Mesothelial cell of epicardium (in vitro differentiated cells): Measurements from ENCODE around the gene DNAJC24. TPM values are rescaled to one million over a fixed set of nuclear protein-coding genes. Genes with fewer than 3 reads are reported as not detected.
"Not testable (repeated sequence)": the region's sequence is repeated elsewhere in the genome, so short reads cannot be mapped to it uniquely, and the experiment has no call there.

Experiments used
- DNase-seq, 2 experiments: peaks; one replicate each; pipeline ENCODE4 v3.0.0; 2021; ENCODE audit warnings: low spot score in 2 of 2; ENCODE audit not compliant: unreplicated experiment in 2 of 2
- H3K27ac Mint-ChIP-seq: 2 replicates; pipeline ENCODE4 v1.8.0; 2021; ENCODE audit warnings: mixed read lengths
- H3K27me3 Mint-ChIP-seq: 2 replicates; pipeline ENCODE4 v1.8.0; 2021; ENCODE audit warnings: low read depth, mixed read lengths
- H3K36me3 Mint-ChIP-seq: 2 replicates; pipeline ENCODE4 v1.8.0; 2021; ENCODE audit warnings: mixed read lengths
- H3K4me1 Mint-ChIP-seq: 2 replicates; pipeline ENCODE4 v1.8.0; 2021; ENCODE audit warnings: mixed read lengths
- H3K4me3 Mint-ChIP-seq: 2 replicates; pipeline ENCODE4 v1.8.0; 2021; ENCODE audit warnings: mild to moderate bottlenecking, moderate library complexity, mixed read lengths
- H3K9me3 Mint-ChIP-seq: 2 replicates; pipeline ENCODE4 v1.8.0; 2021; ENCODE audit warnings: mixed read lengths
- CTCF ChIP-seq: fragments of 200-600 bp; sonication (generic); IDR thresholded peaks from one replicate; pipeline ENCODE4 v1.5.0; 2021; ENCODE audit warnings: antibody characterized with exemption; ENCODE audit not compliant: unreplicated experiment
- total RNA-seq: library from RNA; stranded (reverse); gene quantifications from 3 replicates; pipeline ENCODE4 v1.2.1, GENCODE V29; 2021

The DNAJC24 gene
- 21.6 to 24.4 TPM (median 23.1 TPM) in 3 replicates for total RNA-seq

GRCh38 chr11:31369348-31370329 lies at the start of gene DNAJC24, which contains the start of gene DCDC1:
DNAJC24 (plus strand) TSS chr11:31369860; CDS start chr11:31370749, 889 bp downstream.
DCDC1 (minus strand) TSS chr11:31369739; CDS start chr11:31328280, 41,459 bp downstream.
- Mint-ChIP-seq H3K36me3 (peaks cover 3% of the 10 kb centered on the region), H3K4me1 (peaks cover 15% of the 10 kb centered on the region), H3K27me3 (peaks cover 27% of the 10 kb centered on the region), H3K9me3 (no peaks in the 10 kb centered on the region), H3K4me3 (peak within 1 kb of the TSS; percentile 93), H3K27ac (peak within 1 kb of the TSS; percentile 97)
- DNase-seq = peak; percentile 83 to 90
- no peak for TF ChIP-seq CTCF

- not testable (repeated sequence) for H3K27me3 Mint-ChIP-seq, H3K27ac Mint-ChIP-seq, H3K9me3 Mint-ChIP-seq, DNase-seq, H3K4me1 Mint-ChIP-seq, H3K4me3 Mint-ChIP-seq, H3K36me3 Mint-ChIP-seq
These were observed 48.2 kb upstream of the DNAJC24 start for GRCh38 chr11:31321494-31321893.

- Mint-ChIP-seq H3K4me1 (no peaks in the 10 kb centered on the region), H3K9me3 (no peaks in the 10 kb centered on the region), H3K27ac (no peak overlapping the region), H3K36me3 (no peaks in the 10 kb centered on the region), H3K4me3 (no peak overlapping the region), H3K27me3 (no peaks in the 10 kb centered on the region)
- DNase-seq = no peak
- no peak for TF ChIP-seq CTCF
These were observed 46.5 kb upstream of the DNAJC24 start for GRCh38 chr11:31323145-31323544.

GRCh38 chr11:31325160-31325559 lies 44.5 kb upstream of the DNAJC24 start:
- H3K9me3 Mint-ChIP-seq = peaks cover 8% of the 10 kb centered on the region
- no peak overlapping the region for H3K4me3 Mint-ChIP-seq
- no peak overlapping the region for H3K27ac Mint-ChIP-seq
- no peak for DNase-seq
- H3K27me3 Mint-ChIP-seq = no peaks in the 10 kb centered on the region
- H3K36me3 Mint-ChIP-seq = no peaks in the 10 kb centered on the region
- no peak for TF ChIP-seq CTCF
- H3K4me1 Mint-ChIP-seq = no peaks in the 10 kb centered on the region

- no peak overlapping the region for H3K4me3 Mint-ChIP-seq
- no peaks in the 10 kb centered on the region for H3K4me1 Mint-ChIP-seq
- H3K9me3 Mint-ChIP-seq = peaks cover 17% of the 10 kb centered on the region
- H3K36me3 Mint-ChIP-seq = no peaks in the 10 kb centered on the region
- no peaks in the 10 kb centered on the region for H3K27me3 Mint-ChIP-seq
- no peak for TF ChIP-seq CTCF
- no peak overlapping the region for H3K27ac Mint-ChIP-seq
- no peak for DNase-seq
These were observed 43.1 kb upstream of the DNAJC24 start for GRCh38 chr11:31326470-31327148.

GRCh38 chr11:31327417-31327816 lies 42.2 kb upstream of the DNAJC24 start:
- Mint-ChIP-seq H3K27ac (no peak overlapping the region), H3K9me3 (peaks cover 17% of the 10 kb centered on the region), H3K27me3 (peaks cover 2% of the 10 kb centered on the region), H3K4me1 (no peaks in the 10 kb centered on the region), H3K4me3 (no peak overlapping the region), H3K36me3 (no peaks in the 10 kb centered on the region)
- no peak for TF ChIP-seq CTCF
- DNase-seq = no peak
